DMS53 treated with DMSO at 0.1 percent for 48 hours (cell line): ENCODE data around the gene CHST9.
"Not testable (repeated sequence)": the region's sequence is repeated elsewhere in the genome, so short reads cannot be mapped to it uniquely, and the experiment has no call there.

ENCODE experiments used
- DNase-seq: peaks from one replicate; lab custom pipeline; 2025; ENCODE audit not compliant: unreplicated experiment; lab: John Stamatoyannopoulos, UW

CHST9 gene, protein sequence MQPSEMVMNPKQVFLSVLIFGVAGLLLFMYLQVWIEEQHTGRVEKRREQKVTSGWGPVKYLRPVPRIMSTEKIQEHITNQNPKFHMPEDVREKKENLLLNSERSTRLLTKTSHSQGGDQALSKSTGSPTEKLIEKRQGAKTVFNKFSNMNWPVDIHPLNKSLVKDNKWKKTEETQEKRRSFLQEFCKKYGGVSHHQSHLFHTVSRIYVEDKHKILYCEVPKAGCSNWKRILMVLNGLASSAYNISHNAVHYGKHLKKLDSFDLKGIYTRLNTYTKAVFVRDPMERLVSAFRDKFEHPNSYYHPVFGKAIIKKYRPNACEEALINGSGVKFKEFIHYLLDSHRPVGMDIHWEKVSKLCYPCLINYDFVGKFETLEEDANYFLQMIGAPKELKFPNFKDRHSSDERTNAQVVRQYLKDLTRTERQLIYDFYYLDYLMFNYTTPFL

DNA sequence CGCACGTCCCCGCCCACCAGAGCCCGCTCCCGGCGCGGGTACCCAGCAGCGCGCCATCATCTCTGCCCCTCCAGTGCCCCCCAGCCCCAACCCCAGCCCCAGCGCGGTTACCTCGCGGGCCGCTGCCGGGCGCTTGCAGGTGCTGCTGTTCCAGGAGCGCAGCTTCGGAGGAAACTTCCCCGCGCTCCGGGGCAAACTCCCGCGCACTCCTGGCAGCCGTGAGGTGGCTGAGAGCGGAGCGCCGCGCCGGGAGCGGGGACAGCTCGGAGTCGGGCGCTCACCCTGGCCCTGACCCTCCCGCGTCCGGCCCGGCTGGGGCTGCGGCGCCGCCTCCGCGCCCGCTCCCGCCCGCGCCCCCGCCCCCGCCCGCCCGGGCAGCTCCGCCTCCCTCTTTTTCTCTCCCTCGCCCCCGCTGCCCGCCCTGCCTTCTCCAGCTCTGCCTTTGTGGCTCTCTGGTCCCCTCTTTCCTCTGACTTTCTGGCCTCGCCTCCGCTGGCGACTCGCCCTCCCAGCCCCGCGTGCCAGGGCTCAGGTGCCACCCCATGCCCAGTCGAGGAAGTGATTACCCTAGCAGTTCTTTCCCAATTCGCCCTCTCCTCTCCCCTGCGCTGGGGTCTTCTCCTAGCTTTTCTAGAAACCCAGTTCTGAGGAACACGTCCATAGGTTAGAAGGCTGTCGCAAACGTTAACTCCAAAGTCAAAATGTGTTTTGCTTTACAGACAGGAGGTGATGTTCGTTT lies at the start of gene CHST9:
Gene CHST9, minus strand, starts transcription at position 284 of the 739 bp plus-strand sequence. CDS start 42,499 bp downstream, outside the sequence.
- no peak for DNase-seq

DNA sequence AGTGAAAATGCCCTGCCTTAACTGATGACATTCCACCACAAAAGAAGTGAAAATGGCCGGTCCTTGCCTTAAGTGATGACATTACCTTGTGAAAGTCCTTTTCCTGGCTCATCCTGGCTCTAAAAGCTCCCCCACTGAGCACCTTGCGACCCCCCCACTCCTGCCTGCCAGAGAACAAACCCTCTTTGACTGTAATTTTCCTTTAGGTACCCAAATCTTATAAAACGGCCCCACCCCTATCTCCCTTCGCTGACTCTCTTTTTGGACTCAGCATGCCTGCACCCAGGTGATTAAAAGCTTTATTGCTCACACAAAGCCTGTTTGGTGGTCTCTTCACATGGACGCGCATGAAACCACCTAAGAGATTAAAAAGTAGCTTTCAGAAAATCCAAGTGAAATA lies 47.2 kb upstream of the CHST9 start:
- DNase-seq: not testable (repeated sequence)

DNA sequence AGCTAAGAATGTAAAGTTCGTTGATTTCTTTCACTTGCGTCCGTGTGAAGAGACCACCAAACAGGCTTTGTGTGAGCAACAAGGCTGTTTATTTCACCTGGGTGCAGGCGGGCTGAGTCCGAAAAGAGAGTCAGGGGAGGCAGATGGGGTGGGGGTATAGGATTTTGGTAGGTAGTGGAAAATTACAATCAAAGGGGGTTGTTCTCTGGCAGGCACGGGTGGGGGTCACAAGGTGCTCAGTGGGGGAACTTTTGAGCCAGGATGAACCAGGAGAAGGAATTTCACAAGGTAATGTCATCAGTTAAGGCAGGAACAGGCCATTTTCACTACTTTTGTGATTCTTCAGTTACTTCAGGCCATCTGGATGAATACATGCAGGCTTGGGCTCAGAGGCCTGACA lies 46.6 kb upstream of the CHST9 start:
- not testable (repeated sequence) for DNase-seq

DNA sequence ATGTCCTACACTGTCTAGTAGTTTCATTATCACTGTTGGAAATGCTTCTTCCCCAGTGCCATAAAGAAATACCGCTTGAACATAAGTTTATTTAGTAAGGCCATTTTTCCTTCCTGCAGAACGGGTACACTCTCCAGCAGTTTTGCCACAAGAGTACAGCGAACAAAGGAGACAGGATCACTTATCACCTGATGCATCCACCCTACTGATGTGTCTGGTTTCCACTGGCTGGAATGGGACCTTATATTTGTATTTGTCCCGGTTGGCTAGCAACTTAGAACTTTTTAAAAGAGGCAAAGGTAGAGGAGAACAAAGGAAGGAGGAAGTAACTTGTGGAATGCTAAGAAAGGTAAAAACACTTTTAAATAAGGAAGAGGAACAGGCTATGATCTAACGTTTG lies 46.1 kb upstream of the CHST9 start:
- DNase-seq: not testable (repeated sequence)

DNA sequence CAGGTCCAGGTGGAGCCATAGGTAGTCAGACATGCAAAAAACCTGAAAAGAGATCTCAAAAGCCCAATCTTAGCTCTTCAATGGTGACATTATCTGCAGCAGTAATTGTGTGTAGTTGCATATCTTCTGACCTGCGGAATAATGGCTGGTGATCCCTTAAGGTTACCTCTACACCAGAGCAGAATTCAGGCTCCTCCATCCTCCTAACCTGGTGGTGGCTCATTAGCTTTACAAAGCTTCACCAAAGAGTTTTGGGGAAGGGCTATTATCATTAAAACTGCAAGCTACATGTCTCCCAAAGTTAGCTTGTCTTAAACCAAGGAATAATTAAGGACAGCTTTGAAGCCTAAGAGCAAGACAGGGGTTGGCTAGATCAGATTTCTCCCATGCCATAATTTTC lies 42.6 kb upstream of the CHST9 start:
- DNase-seq: no peak

DNA sequence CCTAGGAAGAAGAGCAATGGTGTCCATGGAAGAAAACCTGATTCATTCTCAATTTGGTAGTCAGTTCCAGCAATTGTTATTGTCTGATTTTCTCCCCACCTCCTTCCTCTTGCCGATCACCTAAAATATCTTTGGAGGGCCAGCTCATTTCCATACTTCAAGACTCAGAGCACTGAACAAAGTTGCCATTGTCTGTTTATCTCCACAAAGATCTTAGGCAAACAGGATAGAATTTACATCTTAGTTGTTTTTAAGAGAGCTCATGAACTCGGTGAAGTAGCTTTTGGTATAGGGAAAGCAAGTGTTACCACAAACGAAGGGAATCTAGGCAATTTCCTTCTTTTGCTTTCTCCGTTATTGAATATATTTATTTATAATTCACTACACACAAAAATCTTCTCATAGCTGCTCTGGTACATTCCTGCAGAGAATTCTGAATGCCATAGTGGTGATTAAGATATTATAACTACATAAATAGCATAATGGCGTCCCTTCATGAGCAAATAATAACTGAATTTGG lies 41.5 kb upstream of the CHST9 start:
- no peak for DNase-seq

DNA sequence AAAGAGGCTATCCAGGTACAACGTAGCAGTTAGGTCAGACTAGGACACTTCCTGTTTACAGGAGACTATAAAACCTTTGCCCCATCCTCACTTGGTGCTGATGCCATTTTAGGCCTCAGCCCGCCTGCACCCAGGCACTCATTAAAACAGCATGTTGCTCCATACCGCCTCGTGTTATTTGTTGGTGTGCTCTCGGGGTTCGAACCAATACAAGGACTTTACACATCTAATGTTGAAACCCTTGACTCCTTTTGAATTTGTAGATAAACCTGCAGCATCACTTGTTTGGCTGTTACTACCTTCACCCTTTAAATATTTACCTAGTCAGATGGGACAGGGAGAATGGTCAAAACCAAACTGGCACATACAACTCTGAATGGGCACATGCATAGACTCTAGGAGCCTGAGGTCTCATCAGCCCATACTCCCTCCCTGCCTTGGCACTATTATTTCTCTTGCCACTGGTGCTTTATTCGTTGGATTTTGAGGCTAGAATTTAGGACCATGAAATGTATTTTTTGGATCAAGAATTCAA lies 40.9 kb upstream of the CHST9 start:
- DNase-seq: no peak

DNA sequence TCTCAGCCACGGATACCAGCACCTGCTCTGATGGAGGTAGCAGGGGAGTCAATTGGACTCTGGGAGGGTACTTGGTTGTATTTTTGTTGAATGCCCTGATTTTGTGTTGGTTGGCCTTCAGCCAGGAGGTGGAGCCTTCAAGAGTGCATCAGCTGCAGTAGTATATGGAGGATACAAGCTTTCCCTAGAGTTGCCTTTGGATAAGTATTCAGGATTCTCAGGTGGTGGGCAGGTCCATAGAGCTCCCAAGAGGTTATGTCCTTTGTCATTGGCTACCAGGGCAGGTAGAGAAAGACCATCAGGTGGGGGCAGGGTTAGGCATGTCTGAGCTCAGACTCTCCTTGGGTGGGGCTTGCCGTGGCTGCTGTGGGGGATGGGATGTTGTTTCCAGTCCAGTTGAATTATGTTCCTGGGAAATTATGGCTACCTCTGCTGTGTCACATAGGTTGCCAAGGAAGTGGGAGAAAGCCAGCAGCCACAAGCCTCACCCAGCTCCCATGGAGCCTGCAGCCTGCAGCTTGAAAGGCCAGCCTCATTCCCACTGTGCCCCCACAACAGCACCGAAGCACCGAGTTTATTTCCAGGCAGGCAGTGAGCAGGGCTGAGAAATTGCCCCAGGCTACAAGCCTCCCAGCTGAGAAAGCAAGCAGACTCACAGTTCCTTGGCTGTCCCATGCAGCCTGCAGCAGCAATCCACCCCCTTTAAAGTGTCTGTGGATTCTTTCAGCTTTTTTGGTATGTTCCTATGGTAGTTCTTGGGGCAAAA lies 38.6 kb upstream of the CHST9 start:
- DNase-seq: no peak

DNA sequence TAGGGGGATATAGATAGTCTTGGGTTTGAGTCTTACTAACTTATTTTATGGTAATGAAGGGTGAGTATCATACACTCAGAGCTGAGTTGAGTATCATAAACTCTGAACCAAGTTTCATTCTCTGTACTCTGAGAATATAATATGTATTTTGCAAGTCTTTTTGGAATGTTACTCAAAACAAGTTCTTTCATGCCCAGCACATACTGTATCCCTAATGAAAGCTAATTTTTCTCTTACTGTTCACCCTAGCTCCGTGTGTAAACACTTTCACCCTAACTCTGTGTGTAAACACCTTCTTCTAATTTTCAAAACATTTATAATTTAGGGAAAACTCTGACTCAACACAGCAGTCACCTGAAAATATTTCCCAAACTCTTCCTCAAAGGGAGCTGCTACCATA lies 29.7 kb upstream of the CHST9 start:
- DNase-seq: no peak

DNA sequence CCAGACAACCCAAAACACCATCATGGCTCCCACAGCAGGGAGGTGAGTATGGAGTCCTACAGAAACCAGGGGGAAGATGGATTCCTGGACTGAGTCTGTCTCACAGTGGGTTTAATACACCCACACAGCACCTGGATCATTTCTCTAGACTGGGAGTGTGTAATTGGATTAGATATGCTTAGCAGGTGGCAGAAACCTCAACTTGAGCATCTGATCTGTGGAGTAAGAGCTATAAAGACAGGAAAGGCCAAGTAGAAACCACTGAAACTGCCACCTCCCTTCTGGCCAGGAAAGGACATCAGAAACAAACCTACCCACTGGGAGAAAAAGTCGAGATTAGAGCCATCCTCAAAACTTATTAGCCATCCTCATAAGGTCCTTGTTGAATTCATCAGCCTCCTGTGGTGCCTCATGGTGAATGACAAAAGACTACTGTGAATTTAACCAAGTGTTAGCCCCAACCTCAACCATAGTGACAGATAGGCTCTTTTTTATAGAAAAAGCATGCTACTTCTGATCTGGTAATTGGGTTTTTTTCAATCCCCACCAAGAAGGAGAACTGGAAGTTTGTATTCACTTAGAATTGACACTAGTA lies 28.1 kb upstream of the CHST9 start:
- DNase-seq: no peak

DNA sequence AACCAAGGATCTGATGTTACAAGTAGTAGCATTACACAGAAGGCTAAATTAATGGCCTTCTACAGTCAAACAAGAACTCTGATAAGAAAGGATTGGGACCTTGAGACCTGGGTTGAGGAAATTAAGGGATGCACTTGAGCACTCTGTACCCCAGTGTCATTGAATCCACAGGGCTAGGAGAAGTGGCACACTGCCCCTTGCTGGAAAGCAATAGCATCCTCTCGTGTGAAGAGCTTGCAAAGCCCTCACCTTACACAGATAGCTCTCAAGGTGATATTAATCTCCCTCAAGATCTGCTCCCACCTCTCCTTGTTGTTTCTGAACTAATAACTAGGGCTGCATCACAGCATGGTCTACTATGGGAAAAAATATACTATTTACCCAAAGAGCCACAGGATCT lies 26.5 kb upstream of the CHST9 start:
- DNase-seq: no peak

DNA sequence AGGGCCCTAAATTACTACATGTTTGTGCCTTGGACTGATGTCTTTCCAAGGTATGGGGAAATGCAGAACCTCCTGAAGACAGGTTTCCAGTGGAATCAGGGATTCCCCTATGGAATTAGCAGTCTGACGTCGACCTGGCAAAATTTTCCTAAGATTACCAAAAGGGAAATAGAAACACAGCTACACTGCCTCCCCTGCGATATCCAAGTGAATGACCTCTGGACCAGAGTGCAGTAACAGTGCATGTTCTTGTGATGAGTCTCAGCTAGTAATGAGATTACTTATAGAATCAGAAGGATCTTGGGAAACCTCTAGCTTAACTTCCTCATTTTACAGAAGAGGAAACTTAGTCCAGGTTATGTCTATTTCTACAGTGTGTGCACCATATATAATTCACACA lies 21.3 kb upstream of the CHST9 start:
- no peak for DNase-seq

DNA sequence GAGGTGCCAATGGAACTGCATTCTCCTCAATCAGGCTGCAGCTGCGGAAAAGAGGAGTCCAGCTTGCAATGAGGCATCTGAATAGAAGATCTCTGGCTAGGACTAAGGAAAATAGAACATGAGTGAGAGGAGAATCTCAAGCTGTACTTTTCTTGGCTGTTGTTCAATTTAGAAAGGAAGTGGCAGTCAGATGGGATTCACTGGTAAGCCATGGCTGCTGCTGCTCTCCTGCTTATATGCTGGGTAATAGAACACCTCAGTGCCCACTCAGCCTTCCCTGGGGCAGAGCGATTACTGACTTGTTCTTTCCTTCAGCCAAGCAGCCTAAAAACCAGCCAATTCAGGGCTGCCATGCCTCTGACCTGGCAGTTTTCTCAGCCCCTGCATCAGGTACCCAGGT lies 17.6 kb upstream of the CHST9 start:
- no peak for DNase-seq

DNA sequence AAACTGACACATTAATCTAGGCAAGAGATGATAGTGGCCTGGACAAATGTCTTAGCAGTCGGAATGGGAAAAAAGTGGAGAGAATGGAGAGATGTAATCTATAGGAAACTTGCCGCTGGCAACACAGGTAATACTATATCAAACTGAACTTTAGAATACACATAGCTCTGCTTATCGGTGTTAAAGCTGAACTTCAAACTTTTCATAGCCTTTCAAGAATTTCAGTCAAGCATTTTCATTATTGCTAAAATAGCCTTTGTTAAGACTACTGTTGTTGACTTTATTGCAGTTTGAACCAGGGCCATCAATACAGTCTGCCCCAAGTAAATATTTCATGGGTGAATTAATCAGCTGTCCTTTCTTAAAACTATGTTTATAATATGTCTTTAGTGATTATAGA lies 12.9 kb upstream of the CHST9 start:
- DNase-seq: no peak

DNA sequence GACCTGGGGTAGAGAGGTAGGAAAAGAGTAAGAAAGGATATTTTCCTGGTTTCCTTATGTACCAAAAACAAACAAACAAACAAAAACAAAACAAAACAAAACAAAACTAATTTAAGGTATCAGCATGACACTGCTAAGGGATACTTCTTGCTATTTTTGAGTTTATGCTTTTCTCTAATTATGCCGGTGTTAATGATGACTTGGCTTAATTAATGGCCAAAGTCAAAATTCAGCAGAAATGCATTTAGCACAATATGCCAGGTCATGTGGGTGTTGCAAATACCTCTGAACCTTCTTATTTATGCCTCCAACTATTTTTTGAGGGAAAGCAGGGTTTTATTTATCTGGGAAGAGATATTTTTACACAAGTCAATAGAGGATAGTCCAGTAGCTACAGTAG lies 3.2 kb upstream of the CHST9 start:
- no peak for DNase-seq

DNA sequence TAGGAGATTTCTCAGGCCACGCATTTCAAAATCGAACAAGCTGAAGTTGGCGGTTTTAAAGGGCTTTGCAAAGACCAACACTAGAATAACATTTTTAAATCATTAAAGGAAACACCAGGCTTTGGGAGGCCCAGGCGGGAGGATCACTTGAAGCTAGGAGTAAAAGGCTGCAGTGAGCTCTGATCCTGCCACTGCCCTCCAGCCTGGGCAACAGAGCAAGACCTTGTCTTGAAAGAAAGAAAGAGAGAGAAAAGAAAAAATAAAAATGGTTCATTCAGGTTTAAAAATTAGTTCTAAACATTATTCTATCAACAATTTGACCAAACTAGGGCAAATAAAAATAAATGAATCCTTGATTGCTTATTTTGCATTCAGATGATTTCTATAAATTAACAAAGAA lies 789 bp upstream of the CHST9 start:
- DNase-seq: no peak

DNA sequence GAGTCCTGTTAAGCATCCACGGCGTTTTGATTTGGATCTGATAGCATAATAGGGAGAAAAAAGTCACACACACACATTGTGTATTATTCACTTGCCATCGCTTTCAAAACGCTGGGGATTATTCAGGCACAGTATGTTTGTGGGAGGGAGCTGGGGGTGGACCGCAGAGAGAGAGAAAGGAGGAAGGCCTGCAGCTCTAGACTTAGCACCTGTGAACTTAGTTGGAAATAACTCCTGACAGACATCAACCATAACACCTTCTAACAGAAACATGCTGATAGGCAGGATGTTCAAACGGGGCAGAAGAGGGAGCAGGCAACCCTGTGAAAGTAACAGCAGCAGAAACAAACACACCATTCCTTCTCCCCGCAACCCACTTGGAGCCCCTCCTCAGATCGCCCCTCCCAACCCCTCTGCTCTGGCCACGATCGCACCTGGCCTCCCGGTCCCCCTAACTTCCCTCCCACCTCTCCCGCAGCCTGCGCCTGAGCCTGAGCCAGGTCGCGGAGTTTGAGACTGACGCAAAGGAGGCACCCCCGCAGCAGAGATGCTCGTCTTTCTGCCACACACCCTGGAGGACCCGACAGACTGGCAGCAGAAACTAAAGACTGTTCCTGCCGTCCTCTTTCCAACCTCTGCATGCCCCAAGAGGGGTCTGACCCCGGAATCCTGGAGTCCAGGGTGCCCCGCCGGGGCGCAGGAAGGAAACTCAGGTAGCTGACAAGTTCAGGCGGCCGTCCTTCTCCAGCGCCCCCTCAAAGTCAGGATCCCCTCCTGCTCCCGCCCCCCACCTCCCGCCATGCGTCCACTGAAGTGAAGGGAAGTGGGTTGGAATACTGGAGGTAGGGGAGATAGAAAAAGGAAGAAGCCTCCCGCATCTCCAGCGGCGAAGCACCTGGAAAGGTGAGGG lies 738 bp downstream of the CHST9 start:
- DNase-seq: no peak

DNA sequence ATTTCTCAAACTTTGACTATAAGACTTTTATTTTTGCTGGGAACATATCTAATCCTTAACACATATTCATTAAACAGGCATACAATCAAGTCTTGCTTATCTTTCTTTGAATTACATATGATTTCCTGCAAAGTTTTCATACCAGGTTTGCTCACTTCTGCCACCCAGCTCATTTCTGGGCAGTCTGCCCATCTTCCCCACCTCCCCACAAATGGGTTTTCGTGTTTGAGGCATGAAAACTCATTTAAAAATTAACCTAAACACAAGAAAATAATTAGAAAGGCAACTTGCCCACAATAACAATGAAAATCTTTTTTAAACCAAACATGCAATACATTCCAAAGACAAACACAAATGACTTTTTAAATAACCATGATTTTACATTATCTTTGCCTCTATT lies 3.4 kb downstream of the CHST9 start:
- DNase-seq: no peak

DNA sequence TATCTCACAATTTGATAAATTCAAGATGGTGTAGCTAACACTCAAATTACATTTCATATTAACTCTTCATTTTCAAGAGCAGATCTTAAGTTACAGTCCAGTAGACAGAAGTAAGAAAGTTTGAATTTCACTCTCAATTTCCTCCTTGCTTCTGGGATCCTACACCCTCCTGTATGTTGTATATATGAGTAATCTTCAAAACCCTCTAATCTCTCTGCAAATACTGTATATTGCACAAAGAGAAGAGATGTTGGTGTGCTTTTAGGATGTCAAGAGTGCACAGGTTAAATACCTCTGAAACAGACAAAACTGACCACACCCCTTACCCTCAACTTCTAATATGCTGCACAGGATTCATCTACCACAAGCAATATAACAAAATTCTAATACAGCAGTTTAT lies 6.7 kb downstream of the CHST9 start:
- DNase-seq: no peak

DNA sequence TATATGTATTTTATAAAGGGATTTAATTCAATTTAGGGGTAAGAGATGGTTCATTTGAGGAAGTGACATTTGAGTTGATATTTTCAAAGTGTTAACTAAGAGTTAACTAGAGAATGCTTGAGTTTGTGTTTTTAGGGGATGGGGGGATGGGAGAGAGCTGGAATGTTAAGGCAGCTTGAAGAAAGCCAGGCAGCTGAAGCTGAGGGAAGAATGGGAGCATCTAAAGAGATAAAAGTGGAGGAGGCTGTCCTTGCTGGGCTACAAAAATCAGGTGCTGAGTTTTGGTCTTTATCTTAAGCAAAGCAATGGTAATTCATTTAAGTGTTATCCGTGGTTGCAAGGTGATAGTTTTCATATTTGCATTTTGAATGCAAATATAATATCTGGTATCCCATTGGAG lies 9.2 kb downstream of the CHST9 start:
- no peak for DNase-seq
